Fibroblast of villous mesenchyme (primary cell): Measurements from ENCODE around the gene LYSMD1. TPM values are rescaled to one million over a fixed set of nuclear protein-coding genes. Genes with fewer than 3 reads are reported as not detected.

ENCODE experiments used
- DNase-seq: peaks from one replicate; pipeline ENCODE4 v3.0.0-alpha.2; 2010; ENCODE audit warnings: low read depth
- H3K4me3 ChIP-seq: 2 replicates; pipeline ENCODE4 v1.5.1; 2011; ENCODE audit warnings: low read depth, mild to moderate bottlenecking, low read length
- total RNA-seq: library from RNA; depleted of rRNA; stranded (reverse); fragments of >200 nt; gene quantifications from 2 replicates; pipeline ENCODE4 v1.2.3, GENCODE V29; 2012
- TF ChIP-seq, protein P1 (sequence below): IDR thresholded peaks from 2 replicates; pipeline ENCODE4 v1.5.1; 2012; ENCODE audit warnings: low read depth, mild to moderate bottlenecking, low read length; ENCODE audit not compliant: insufficient read depth

The LYSMD1 gene
- total RNA-seq, 1 donor, result 11.7 TPM

DNA sequence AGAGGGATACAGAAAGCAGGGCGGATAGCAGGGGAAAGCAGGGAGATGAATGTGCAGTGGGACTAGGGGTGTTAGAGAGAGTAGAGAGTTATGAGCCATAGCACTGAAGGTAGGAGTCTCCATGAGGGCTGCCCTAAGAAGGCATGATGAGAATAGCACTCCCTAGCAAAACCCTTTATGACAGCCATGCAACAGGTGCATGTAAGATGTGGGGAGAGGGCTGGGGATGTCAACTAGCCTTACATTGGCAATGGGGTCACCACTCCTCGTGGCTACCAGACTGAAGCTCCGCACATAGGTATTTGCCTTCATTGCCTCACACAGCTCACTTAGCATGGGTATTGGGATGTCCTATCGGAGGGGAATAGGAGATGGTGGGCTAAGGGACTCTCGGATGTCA lies 5.5 kb upstream of the LYSMD1 start:
- H3K4me3 ChIP-seq, result no peak overlapping the region
- TF ChIP-seq, protein P1, sequence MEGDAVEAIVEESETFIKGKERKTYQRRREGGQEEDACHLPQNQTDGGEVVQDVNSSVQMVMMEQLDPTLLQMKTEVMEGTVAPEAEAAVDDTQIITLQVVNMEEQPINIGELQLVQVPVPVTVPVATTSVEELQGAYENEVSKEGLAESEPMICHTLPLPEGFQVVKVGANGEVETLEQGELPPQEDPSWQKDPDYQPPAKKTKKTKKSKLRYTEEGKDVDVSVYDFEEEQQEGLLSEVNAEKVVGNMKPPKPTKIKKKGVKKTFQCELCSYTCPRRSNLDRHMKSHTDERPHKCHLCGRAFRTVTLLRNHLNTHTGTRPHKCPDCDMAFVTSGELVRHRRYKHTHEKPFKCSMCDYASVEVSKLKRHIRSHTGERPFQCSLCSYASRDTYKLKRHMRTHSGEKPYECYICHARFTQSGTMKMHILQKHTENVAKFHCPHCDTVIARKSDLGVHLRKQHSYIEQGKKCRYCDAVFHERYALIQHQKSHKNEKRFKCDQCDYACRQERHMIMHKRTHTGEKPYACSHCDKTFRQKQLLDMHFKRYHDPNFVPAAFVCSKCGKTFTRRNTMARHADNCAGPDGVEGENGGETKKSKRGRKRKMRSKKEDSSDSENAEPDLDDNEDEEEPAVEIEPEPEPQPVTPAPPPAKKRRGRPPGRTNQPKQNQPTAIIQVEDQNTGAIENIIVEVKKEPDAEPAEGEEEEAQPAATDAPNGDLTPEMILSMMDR, result no peak
- no peak for DNase-seq

GRCh38 chr1:151167116-151167515 lies 1.4 kb upstream of the LYSMD1 start:
- TF ChIP-seq, protein P1, result no peak
- peak overlapping the region; percentile 99 for H3K4me3 ChIP-seq
- no peak for DNase-seq

DNA sequence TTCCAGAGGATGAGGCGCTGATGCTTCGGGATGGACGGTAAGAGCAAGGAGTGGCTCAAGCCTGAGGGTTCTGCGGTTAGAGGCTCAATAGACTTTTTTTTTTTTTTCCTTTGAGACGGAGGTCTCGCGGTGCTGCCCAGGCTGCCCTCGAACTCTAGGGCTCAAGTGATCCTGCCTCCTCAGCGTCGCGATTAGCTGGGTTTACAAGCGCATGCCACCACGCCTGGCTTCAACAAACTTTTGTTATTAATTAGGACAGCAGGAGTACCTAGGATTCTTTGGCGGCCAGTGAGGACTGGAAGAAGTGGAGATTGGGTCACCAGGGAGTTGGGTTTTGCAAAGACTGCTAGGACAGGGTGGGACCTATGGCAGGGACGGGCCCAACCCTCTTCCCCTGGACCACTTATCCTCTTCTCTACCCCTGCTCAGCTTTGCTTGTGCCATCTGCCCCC lies 829 bp upstream of the LYSMD1 start:
- TF ChIP-seq, protein P1, result no peak
- peak overlapping the region; percentile 99 for H3K4me3 ChIP-seq
- peak; percentile 74 for DNase-seq

- H3K4me3 ChIP-seq, result peak overlapping the region; percentile 99
- TF ChIP-seq, protein P1, result no peak
- peak; percentile 67 for DNase-seq
Observed at GRCh38 chr1:151165281-151165737, 393 bp downstream of the LYSMD1 start.

DNA sequence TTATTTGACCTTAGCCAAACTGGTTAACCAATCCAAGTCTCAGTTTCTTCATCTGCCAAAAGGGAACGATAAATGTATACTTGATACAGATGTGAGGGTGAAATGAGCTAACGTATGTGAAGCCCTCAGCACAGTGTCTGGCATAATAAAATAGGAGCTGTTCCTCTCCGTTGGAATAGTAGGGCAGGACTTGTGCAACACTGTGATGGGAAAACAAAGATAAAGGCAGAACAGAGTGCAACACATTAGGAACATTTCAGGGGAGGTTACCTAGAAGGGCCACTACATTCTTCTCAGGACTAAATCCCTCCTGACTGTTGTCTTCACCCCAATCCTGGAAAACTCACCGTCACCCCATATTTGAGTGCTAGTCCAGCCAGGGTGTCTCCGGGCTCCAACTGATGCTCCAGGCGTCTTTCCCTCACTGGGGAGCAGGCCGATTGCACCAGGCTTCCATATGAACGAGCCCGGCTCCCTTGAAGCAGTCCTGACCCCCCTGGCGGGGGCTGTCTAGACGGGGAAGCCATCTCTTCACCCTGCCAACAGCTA lies 896 bp downstream of the LYSMD1 start:
- H3K4me3 ChIP-seq, result peak overlapping the region; percentile 99
- TF ChIP-seq, protein P1, result no peak
- DNase-seq, result peak; percentile 71

GRCh38 chr1:151159373-151159772 lies 6.3 kb downstream of the LYSMD1 start:
- DNase-seq, result no peak

More at GRCh38 chr1:151159373-151159772, 6.3 kb downstream of the LYSMD1 start:
- TF ChIP-seq, protein P1, result no peak
- no peak overlapping the region for H3K4me3 ChIP-seq
